Measurements from ENCODE around the gene APBB2. TPM values are rescaled to one million over a fixed set of nuclear protein-coding genes. Genes with fewer than 3 reads are reported as not detected.

APBB2 gene
- total RNA-seq, 1 donor = 92.3 TPM

GRCh38 chr4:41196633-41197332 lies 17.6 kb downstream of the APBB2 start:
- H3K27ac ChIP-seq (ENCODE audit: low read depth, low read length) = peak overlapping the region; percentile 13
- TF ChIP-seq, protein P1, sequence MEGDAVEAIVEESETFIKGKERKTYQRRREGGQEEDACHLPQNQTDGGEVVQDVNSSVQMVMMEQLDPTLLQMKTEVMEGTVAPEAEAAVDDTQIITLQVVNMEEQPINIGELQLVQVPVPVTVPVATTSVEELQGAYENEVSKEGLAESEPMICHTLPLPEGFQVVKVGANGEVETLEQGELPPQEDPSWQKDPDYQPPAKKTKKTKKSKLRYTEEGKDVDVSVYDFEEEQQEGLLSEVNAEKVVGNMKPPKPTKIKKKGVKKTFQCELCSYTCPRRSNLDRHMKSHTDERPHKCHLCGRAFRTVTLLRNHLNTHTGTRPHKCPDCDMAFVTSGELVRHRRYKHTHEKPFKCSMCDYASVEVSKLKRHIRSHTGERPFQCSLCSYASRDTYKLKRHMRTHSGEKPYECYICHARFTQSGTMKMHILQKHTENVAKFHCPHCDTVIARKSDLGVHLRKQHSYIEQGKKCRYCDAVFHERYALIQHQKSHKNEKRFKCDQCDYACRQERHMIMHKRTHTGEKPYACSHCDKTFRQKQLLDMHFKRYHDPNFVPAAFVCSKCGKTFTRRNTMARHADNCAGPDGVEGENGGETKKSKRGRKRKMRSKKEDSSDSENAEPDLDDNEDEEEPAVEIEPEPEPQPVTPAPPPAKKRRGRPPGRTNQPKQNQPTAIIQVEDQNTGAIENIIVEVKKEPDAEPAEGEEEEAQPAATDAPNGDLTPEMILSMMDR (IDR thresholded peaks at IDR 0.05; ENCODE audit: extremely low read depth, low read depth, low read length) = no peak
- H3K4me2 ChIP-seq (ENCODE audit: insufficient read depth, low read length) = peak overlapping the region; percentile 50
- DNase-seq (ENCODE audit: insufficient read length, low spot score, missing footprints) = no peak
- H3K4me3 ChIP-seq (ENCODE audit: insufficient read depth, low read length) = no peak overlapping the region
- H2AFZ ChIP-seq (ENCODE audit: low read length) = no peak overlapping the region
- H3K36me3 ChIP-seq (ENCODE audit: insufficient read depth, low read length) = no peaks in the 10 kb centered on the region
- H3K4me1 ChIP-seq (ENCODE audit: insufficient read depth, low read length) = peaks cover 27% of the 10 kb centered on the region
- H4K20me1 ChIP-seq (ENCODE audit: insufficient read depth, low read length) = peaks cover 8% of the 10 kb centered on the region
- H3K27me3 ChIP-seq (ENCODE audit: insufficient read depth, low read length) = no peaks in the 10 kb centered on the region
- H3K79me2 ChIP-seq (ENCODE audit: insufficient read depth, low read length) = peaks cover 99% of the 10 kb centered on the region
- H3K9me3 ChIP-seq (ENCODE audit: low read depth, low read length) = no peaks in the 10 kb centered on the region

DNA sequence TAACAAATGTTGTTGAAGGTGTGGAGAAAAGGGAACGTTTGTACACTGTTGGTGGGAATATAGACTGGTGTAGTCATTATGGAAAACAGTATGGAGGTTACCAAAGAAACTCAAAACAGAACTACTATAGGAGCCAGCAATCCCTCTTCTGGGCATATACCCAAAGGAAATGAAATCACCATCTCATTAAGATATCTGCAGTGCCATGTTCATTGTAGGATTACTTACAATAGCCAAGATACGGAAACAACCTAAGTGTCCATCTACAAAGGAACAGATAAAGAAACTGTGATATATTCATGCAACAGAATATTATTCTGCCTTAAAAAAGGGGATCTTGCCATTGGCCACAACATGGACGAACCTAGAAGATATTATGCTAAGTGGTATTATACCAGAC lies 22.2 kb downstream of the APBB2 start:
- Histone ChIP-seq H3K79me2 (ENCODE audit: insufficient read depth, low read length) (peaks cover 98% of the 10 kb centered on the region), H3K9me3 (ENCODE audit: low read depth, low read length) (no peaks in the 10 kb centered on the region), H3K4me2 (ENCODE audit: insufficient read depth, low read length) (no peak overlapping the region), H3K4me3 (ENCODE audit: insufficient read depth, low read length) (no peak overlapping the region), H3K27ac (ENCODE audit: low read depth, low read length) (no peak overlapping the region), H2AFZ (ENCODE audit: low read length) (no peak overlapping the region), H4K20me1 (ENCODE audit: insufficient read depth, low read length) (peaks cover 17% of the 10 kb centered on the region), H3K36me3 (ENCODE audit: insufficient read depth, low read length) (no peaks in the 10 kb centered on the region), H3K27me3 (ENCODE audit: insufficient read depth, low read length) (no peaks in the 10 kb centered on the region), H3K4me1 (ENCODE audit: insufficient read depth, low read length) (peaks cover 9% of the 10 kb centered on the region)
- TF ChIP-seq, protein P1 (IDR thresholded peaks at IDR 0.05; ENCODE audit: extremely low read depth, low read depth, low read length) = no peak
- no peak for DNase-seq (ENCODE audit: insufficient read length, low spot score, missing footprints)

DNA sequence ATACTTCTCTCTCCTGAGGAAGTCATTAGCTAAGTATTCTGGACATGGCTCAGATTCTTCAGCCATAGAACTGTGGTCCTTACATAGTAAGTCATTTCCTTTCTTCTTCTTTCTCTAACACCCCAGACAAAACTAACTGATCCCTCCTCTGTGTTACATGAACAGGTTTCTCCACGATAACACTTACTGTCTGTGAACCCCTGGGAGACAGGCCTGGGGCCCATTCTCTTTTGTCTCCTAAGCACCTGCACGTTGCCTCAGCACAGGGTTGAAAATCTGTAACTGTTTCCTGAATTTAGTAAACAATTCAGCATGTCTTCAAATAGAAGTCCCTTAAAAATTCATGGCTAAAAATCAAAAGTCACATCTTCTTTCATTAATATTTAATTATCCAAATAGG lies 24.7 kb downstream of the APBB2 start:
- DNase-seq (ENCODE audit: insufficient read length, low spot score, missing footprints) = no peak
- Histone ChIP-seq H3K4me3 (ENCODE audit: insufficient read depth, low read length) (no peak overlapping the region), H3K9me3 (ENCODE audit: low read depth, low read length) (no peaks in the 10 kb centered on the region), H3K27me3 (ENCODE audit: insufficient read depth, low read length) (no peaks in the 10 kb centered on the region), H3K36me3 (ENCODE audit: insufficient read depth, low read length) (no peaks in the 10 kb centered on the region), H3K4me2 (ENCODE audit: insufficient read depth, low read length) (no peak overlapping the region), H3K27ac (ENCODE audit: low read depth, low read length) (no peak overlapping the region), H3K4me1 (ENCODE audit: insufficient read depth, low read length) (peaks cover 24% of the 10 kb centered on the region), H4K20me1 (ENCODE audit: insufficient read depth, low read length) (peaks cover 30% of the 10 kb centered on the region), H3K79me2 (ENCODE audit: insufficient read depth, low read length) (peaks cover 99% of the 10 kb centered on the region), H2AFZ (ENCODE audit: low read length) (no peak overlapping the region)
- TF ChIP-seq, protein P1 (IDR thresholded peaks at IDR 0.05; ENCODE audit: extremely low read depth, low read depth, low read length) = no peak

GRCh38 chr4:41189076-41189475 lies 25.3 kb downstream of the APBB2 start:
- no peak overlapping the region for H3K4me3 ChIP-seq (ENCODE audit: insufficient read depth, low read length)
- peaks cover 24% of the 10 kb centered on the region for H3K4me1 ChIP-seq (ENCODE audit: insufficient read depth, low read length)
- TF ChIP-seq, protein P1 (IDR thresholded peaks at IDR 0.05; ENCODE audit: extremely low read depth, low read depth, low read length) = no peak
- H3K36me3 ChIP-seq (ENCODE audit: insufficient read depth, low read length) = no peaks in the 10 kb centered on the region
- peaks cover 36% of the 10 kb centered on the region for H4K20me1 ChIP-seq (ENCODE audit: insufficient read depth, low read length)
- DNase-seq (ENCODE audit: insufficient read length, low spot score, missing footprints) = no peak
- no peak overlapping the region for H2AFZ ChIP-seq (ENCODE audit: low read length)
- no peak overlapping the region for H3K27ac ChIP-seq (ENCODE audit: low read depth, low read length)
- no peaks in the 10 kb centered on the region for H3K27me3 ChIP-seq (ENCODE audit: insufficient read depth, low read length)
- H3K79me2 ChIP-seq (ENCODE audit: insufficient read depth, low read length) = peaks cover 99% of the 10 kb centered on the region
- H3K9me3 ChIP-seq (ENCODE audit: low read depth, low read length) = no peaks in the 10 kb centered on the region
- no peak overlapping the region for H3K4me2 ChIP-seq (ENCODE audit: insufficient read depth, low read length)

Measured in osteoblast (primary cell).